HG02571 (cell line): ENCODE data around the gene SPINK7.
"Not testable (repeated sequence)": the region's sequence is repeated elsewhere in the genome, so short reads cannot be mapped to it uniquely, and the experiment has no call there.

Experiments used
- ATAC-seq: cut with Tn5 transposase; IDR thresholded peaks from one replicate; pipeline ENCODE4 v1.9.1; 2021; ENCODE audit warnings: mild to moderate bottlenecking, moderate library complexity; ENCODE audit not compliant: unreplicated experiment

SPINK7 gene

GRCh38 chr5:148312153-148312552, at the start of gene SPINK7:
TSS of gene SPINK7 (plus strand) at chr5:148312423. CDS start at chr5:148312484, 61 bp downstream.
- no peak for ATAC-seq

DNA sequence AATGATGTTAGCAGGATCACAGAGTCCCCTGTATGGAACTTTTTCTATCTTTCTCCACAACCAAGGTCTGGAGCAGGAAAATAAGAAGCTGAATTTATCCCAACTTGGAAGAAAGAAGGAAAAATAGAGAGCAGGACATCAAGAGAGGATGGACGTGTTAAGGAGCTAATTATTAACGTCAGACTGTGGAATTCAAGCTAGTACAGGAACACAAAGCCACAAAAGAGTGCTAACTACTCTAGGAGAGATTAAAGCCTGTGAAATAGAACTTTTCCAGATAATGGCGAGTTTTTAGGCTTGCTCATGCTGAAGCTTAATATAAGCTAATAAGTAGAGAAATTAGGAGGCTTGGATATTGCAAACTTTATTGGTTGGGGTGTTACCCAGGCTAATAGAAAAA, 44.3 kb upstream of the SPINK7 start:
- ATAC-seq = no peak

DNA sequence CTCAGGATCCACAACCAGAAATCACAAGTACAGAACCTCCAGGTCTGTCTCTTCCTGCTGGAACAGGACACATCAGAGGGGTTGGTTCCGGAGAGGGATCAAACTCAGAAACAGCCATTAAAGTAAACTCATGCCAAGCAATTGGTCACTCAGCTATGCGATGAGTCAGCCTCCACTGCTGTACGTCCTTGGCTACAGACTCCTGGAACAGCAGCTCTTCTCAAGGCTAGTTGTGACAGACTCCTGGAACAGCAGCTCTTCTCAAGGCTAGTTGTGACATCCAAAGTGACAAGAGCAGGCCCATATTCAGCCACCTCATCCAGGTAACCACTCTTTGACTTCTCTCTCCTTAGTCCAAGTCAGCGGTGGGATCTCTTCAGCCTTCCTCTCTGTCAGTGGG, 43.7 kb upstream of the SPINK7 start, which contains the start of gene SPINK13:
SPINK13 (plus strand) TSS at position 229 of the 400 bp plus-strand sequence. CDS start 1,279 bp downstream, outside the sequence.
- no peak for ATAC-seq

GRCh38 chr5:148275129-148275528, 37.1 kb upstream of the SPINK7 start:
- not testable (repeated sequence) for ATAC-seq

DNA sequence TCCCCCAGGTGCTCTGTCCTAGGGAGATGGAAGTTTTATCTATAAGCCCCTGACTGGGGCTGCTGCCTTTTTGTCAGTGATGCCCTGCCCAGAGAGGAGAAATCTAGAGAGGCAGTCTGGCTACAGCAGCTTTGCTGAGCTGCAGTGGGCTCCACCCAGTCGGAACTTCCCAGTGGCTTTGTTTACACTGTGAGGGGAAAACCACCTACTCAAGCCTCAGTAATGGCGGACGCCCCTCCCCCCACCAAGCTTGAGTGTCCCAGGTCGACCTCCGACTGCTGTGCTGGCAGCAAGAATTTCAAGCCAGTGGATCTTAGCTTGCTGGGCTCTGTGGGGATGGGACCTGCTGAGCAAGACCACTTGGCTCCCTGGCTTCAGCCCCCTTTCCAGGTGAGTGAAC, 31.3 kb upstream of the SPINK7 start:
- not testable (repeated sequence) for ATAC-seq

DNA sequence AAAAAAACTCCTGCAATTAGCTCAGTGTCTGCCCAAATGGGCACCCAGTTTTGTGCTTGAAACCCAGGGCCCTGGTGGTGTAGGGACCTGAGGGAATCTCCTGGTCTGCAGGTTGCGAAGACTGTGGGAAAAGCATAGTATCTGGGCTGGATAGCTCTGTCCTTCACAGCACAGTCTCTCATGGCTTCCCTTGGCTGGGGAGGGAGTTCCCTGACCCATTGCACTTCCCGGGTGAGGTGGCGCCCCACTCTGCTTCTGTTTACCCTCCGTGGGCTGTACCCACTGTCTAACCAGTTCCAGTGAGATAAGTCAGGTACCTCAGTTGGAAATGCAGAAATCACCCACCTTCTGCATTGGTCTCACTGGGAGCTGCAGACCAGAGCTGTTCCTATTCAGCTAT, 30.9 kb upstream of the SPINK7 start:
- ATAC-seq = not testable (repeated sequence)

- ATAC-seq = no peak
Observed at GRCh38 chr5:148290271-148291195, 21.7 kb upstream of the SPINK7 start.

- no peak for ATAC-seq
Observed at GRCh38 chr5:148297731-148298130, 14.5 kb upstream of the SPINK7 start.

DNA sequence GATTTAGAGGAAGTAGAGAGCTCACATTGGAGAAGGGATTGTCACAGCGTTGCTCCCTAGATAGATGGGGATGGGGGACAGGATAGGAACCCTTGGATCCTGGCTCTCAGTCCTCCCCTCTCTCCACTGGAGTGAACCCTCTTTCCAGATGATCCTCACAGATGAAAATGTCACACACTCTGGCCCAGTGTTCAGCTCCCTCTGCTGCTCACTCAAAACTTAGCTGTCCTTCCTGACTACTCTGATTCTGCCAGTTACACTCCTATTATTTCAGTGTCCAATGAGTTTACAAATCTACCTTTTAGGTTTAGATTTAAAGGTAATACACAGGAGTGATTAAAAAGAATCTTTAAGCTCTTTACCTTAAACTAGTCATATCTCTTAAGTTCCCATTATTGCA, 5.8 kb upstream of the SPINK7 start:
- ATAC-seq = no peak

DNA sequence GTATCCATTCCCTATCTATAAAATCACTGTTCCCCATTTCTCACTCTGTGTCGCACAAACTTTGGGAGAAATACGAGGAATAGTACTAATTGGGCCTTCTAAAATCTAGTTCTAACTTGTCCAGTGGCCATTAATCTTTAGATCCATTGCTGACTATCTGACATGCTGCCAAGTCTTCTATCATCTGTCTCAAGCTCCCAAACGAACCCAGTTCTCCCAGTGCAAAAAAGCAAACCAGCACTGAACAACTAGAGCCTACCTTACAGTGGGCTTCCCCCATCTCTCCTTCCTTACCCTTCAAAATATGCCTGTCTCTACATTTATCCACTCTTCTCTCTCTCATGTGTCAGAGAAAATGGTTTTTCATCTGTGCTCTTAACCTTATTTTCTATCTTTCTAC, 3.2 kb upstream of the SPINK7 start:
- no peak for ATAC-seq

GRCh38 chr5:148309746-148310145, 2.5 kb upstream of the SPINK7 start:
- no peak for ATAC-seq

- ATAC-seq = no peak
Observed at GRCh38 chr5:148311484-148311883, 739 bp upstream of the SPINK7 start.

DNA sequence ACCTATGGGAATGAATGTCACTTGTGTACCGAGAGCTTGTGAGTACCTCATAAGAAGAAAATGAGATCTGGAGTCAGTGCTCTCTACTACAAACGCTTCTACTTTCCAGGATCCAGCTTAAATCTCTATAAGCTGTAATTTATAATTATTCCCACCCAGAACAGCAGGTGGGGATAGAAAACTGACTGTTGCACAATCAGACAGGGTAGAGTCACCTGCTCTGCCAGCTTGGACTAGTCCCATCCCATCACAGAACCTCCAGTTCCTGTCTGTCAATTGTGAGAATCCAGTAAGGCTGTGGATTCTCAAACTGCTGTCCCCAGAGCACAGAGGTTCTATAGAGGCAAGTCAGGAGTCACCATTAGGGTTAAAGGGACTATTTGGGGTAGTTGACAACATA, 2.0 kb downstream of the SPINK7 start:
- ATAC-seq = no peak

DNA sequence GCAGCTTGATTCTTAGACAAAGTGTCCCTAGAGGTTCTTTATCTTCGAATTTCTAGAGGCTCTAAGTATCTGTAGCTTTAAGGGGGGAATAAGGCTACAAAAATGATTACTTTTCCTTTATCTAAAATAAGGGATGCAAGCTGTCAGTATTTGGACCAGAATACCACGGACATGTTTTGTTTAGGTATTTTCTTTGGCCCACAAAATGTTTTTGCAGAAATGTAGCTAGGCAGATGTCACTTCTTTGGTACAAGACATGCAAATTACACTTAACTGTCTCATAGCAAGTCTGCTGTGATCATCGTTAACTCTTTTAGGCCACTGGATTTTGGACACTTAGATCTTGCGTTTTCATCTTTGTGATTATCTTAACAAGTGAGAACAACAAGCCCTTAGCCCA, 2.5 kb downstream of the SPINK7 start:
- no peak for ATAC-seq

- ATAC-seq = not testable (repeated sequence)
Observed at GRCh38 chr5:148320011-148320963, 8.1 kb downstream of the SPINK7 start.

- ATAC-seq = no peak
Observed at GRCh38 chr5:148333262-148333849, 21.1 kb downstream of the SPINK7 start.

DNA sequence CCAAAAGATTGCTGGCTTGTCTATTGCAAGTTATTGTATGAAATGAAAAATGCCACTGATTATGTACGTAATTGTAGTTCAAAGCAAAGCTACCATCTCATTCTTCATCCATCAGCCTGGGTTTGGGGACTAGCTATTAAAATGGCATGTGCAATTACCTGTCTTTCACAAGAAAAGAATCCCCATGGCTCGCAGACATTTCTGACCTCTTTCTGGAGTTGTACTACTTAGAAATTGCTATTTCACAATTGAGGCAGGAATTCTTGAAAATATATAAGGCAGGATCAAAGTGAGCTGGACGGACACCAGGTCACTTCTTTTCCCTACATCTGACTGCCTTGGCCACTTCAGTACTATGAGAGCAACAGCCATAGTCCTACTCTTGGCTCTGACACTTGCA, 23.0 kb downstream of the SPINK7 start, which contains the start of gene SPINK9:
SPINK9 (plus strand) TSS at position 301 of the 400 bp plus-strand sequence; CDS start at position 356, 55 bp downstream.
- ATAC-seq = no peak

DNA sequence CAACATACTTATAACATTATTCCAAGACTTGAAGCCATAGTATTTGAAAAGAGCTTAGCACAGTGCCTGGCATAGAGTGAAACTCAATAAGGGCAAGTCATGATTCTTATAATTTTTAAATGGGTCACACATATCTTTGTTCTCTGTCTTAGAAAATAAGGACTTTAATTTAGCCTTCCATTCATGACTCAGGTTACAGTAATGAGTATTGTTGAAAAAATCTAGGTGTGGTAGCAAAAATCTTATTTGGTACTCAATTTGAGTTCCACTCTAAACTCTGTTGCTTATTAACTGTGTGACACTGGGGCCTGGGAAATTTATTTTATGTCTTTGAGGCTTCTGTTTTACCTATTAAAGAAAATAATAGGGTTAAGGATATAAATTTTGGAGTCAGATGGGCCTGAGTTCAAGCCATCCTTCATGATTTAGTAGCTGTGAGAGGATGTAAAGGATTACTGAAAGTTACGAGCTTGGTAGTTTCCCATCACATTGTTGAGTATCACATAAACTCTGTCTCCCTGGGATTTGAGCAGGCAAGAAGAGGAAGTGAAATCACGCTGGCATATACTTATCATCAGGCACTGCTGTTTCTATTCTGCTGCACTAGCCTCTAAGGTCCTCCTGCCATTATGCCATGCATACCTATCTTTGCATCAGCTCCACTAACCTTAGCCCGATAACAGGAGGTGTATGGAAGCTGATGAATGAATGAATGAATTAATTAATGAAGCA, 24.6 kb downstream of the SPINK7 start:
- ATAC-seq = no peak

- ATAC-seq = no peak
Observed at GRCh38 chr5:148342371-148343045, 30.3 kb downstream of the SPINK7 start.

DNA sequence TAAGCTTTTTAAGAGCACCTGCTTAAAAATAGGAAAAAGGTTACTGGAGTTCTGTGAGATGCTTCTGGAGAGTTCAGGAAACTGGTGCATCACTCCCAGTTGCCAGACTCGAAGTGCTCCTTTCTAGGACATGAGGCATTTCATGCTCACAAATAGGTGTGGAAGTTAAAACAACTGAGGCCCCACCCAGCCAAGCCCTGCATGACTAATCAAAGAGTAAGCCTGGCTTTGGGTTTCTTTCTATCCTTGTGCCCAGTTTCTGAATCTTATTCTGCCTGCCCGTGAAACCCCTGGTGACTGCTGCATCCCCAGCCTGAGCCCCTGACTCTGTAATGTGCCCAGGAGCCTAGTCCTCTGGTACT, 30.8 kb downstream of the SPINK7 start:
- no peak for ATAC-seq
